Hematopoietic multipotent progenitor cell treated with erythropoietin and hydrocortisone succinate and interleukin-3 and kit ligand, for 8 days (in vitro differentiated cells): Measurements from ENCODE around the gene PABPC4L.
"Not testable (repeated sequence)": the region's sequence is repeated elsewhere in the genome, so short reads cannot be mapped to it uniquely, and the experiment has no call there.

Experiments used
- DNase-seq: peaks from one replicate; pipeline ENCODE4 v3.0.0-alpha.2; 2015

PABPC4L gene

GRCh38 chr4:134201216-134202161 is at the start of gene PABPC4L:
PABPC4L (minus strand) TSS chr4:134201789; CDS start chr4:134201019, 770 bp downstream.
- DNase-seq = no peak

GRCh38 chr4:134251322-134251721 is 49.7 kb upstream of the PABPC4L start:
- DNase-seq = no peak

GRCh38 chr4:134243742-134244713 is 42.4 kb upstream of the PABPC4L start:
- no peak for DNase-seq

GRCh38 chr4:134219043-134219442 is 17.5 kb upstream of the PABPC4L start:
- DNase-seq = no peak

GRCh38 chr4:134216411-134216810 is 14.8 kb upstream of the PABPC4L start:
- DNase-seq = no peak

- DNase-seq = no peak
Measured at GRCh38 chr4:134215620-134216344, 14.2 kb upstream of the PABPC4L start.

- not testable (repeated sequence) for DNase-seq
Measured at GRCh38 chr4:134207955-134208354, 6.4 kb upstream of the PABPC4L start.

GRCh38 chr4:134202166-134202956 is 772 bp upstream of the PABPC4L start:
- no peak for DNase-seq

- DNase-seq = no peak
Measured at GRCh38 chr4:134200811-134201215, 776 bp downstream of the PABPC4L start.

GRCh38 chr4:134189949-134190348 is 11.6 kb downstream of the PABPC4L start:
- DNase-seq = no peak

- no peak for DNase-seq
Measured at GRCh38 chr4:134189480-134189879, 12.1 kb downstream of the PABPC4L start.

- DNase-seq = no peak
Measured at GRCh38 chr4:134178706-134179105, 22.9 kb downstream of the PABPC4L start.

GRCh38 chr4:134174271-134174670 is 27.3 kb downstream of the PABPC4L start:
- DNase-seq = no peak

GRCh38 chr4:134160211-134160610 is 41.4 kb downstream of the PABPC4L start:
- DNase-seq = no peak

GRCh38 chr4:134154097-134154496 is 47.5 kb downstream of the PABPC4L start:
- no peak for DNase-seq

GRCh38 chr4:134147941-134148340 is 53.6 kb downstream of the PABPC4L start:
- DNase-seq = no peak
